ENCODE data around the gene CEL. TPM values are rescaled to one million over a fixed set of nuclear protein-coding genes. Genes with fewer than 3 reads are reported as not detected.
"Not testable (repeated sequence)": the region's sequence is repeated elsewhere in the genome, so short reads cannot be mapped to it uniquely, and the experiment has no call there.

The CEL gene
- total RNA-seq, 1 experiment from 2014 or later, result 2.8 TPM

- no TSS peak for BruUV-seq (replicated peaks)
- no peak for TF ChIP-seq EZH2 (IDR thresholded peaks at IDR 0.05; ENCODE audit: borderline replicate concordance, low read depth, low read length, poor library complexity, severe bottlenecking)
- H3K9me3 ChIP-seq (ENCODE audit: low read depth, low read length, poor library complexity, severe bottlenecking), result no peaks in the 10 kb centered on the region
- no peak for DNase-seq (ENCODE audit: low spot score)
- no peak overlapping the region for H3K27ac ChIP-seq (ENCODE audit: low read depth, low read length, poor library complexity, severe bottlenecking)
- H3K36me3 ChIP-seq (ENCODE audit: insufficient read depth, low read length, poor library complexity, severe bottlenecking), result peaks cover 3% of the 10 kb centered on the region
- H3K4me3 ChIP-seq (ENCODE audit: low read depth, low read length, poor library complexity, severe bottlenecking), result no peak overlapping the region
- ChIA-PET CTCF (no interaction called here), POLR2A (ENCODE audit: low non-redundant PET) (no interaction called here)
- intact Hi-C loops (cut with micrococcal nuclease; ENCODE audit: unreplicated experiment), result no loop called here
- H3K27me3 ChIP-seq (replicated peaks; ENCODE audit: insufficient read depth, low read depth, low read length, poor library complexity), result no peaks in the 10 kb centered on the region
- H3K4me1 ChIP-seq (ENCODE audit: insufficient read depth, low read length, poor library complexity, severe bottlenecking), result no peaks in the 10 kb centered on the region
These were observed 28.4 kb downstream of the CEL start for GRCh38 chr9:133090187-133090586.

GRCh38 chr9:133090752-133091385 lies 29.1 kb downstream of the CEL start:
- Histone ChIP-seq H3K9me3 (ENCODE audit: low read depth, low read length, poor library complexity, severe bottlenecking) (peaks cover 7% of the 10 kb centered on the region), H3K4me1 (ENCODE audit: insufficient read depth, low read length, poor library complexity, severe bottlenecking) (no peaks in the 10 kb centered on the region), H3K27ac (ENCODE audit: low read depth, low read length, poor library complexity, severe bottlenecking) (no peak overlapping the region), H3K36me3 (ENCODE audit: insufficient read depth, low read length, poor library complexity, severe bottlenecking) (peaks cover 3% of the 10 kb centered on the region), H3K4me3 (ENCODE audit: low read depth, low read length, poor library complexity, severe bottlenecking) (no peak overlapping the region), H3K27me3 (replicated peaks; ENCODE audit: insufficient read depth, low read depth, low read length, poor library complexity) (no peaks in the 10 kb centered on the region)
- no TSS peak for BruUV-seq (replicated peaks)
- ChIA-PET POLR2A (ENCODE audit: low non-redundant PET) (interaction anchor here (0.5 kb wide), 1 partner anchor 61 kb away, joined by 3 read pairs; no protein-coding TSS in a partner anchor), CTCF (no interaction called here)
- intact Hi-C loops (cut with micrococcal nuclease; ENCODE audit: unreplicated experiment), result no loop called here
- TF ChIP-seq EZH2 (IDR thresholded peaks at IDR 0.05; ENCODE audit: borderline replicate concordance, low read depth, low read length, poor library complexity, severe bottlenecking), result no peak
- no peak for TF ChIP-seq CTCF (conservative IDR thresholded peaks at IDR 0.05; ENCODE audit: low read depth, low read length)
- DNase-seq (ENCODE audit: low spot score), result no peak

GRCh38 chr9:133094351-133094750 lies 32.6 kb downstream of the CEL start:
- Histone ChIP-seq H3K36me3 (ENCODE audit: insufficient read depth, low read length, poor library complexity, severe bottlenecking) (peaks cover 33% of the 10 kb centered on the region), H3K9me3 (ENCODE audit: low read depth, low read length, poor library complexity, severe bottlenecking) (peaks cover 29% of the 10 kb centered on the region)
- CTCF ChIA-PET; H3K27ac ChIP-seq (ENCODE audit: low read depth, low read length, poor library complexity, severe bottlenecking); POLR2A ChIA-PET (ENCODE audit: low non-redundant PET); DNase-seq (ENCODE audit: low spot score); intact Hi-C loops (cut with micrococcal nuclease; ENCODE audit: unreplicated experiment); H3K4me3 ChIP-seq (ENCODE audit: low read depth, low read length, poor library complexity, severe bottlenecking); H3K27me3 ChIP-seq (replicated peaks; ENCODE audit: insufficient read depth, low read depth, low read length, poor library complexity); H3K4me1 ChIP-seq (ENCODE audit: insufficient read depth, low read length, poor library complexity, severe bottlenecking); BruUV-seq (replicated peaks): not testable (repeated sequence)

GRCh38 chr9:133094842-133095393 lies 33.1 kb downstream of the CEL start:
- CTCF ChIA-PET, result interaction anchor here (0.5 kb wide), 1 partner anchor 45 kb away, joined by 5 read pairs; no protein-coding TSS in a partner anchor
- intact Hi-C loops (cut with micrococcal nuclease; ENCODE audit: unreplicated experiment), result no loop called here
- no peak overlapping the region for H3K27ac ChIP-seq (ENCODE audit: low read depth, low read length, poor library complexity, severe bottlenecking)

More at GRCh38 chr9:133094842-133095393, 33.1 kb downstream of the CEL start:
- no peak for TF ChIP-seq EZH2 (IDR thresholded peaks at IDR 0.05; ENCODE audit: borderline replicate concordance, low read depth, low read length, poor library complexity, severe bottlenecking)
- TF ChIP-seq CTCF (conservative IDR thresholded peaks at IDR 0.05; ENCODE audit: low read depth, low read length), result no peak
- no TSS peak for BruUV-seq (replicated peaks)
- no peak overlapping the region for H3K4me3 ChIP-seq (ENCODE audit: low read depth, low read length, poor library complexity, severe bottlenecking)
- no peaks in the 10 kb centered on the region for H3K27me3 ChIP-seq (replicated peaks; ENCODE audit: insufficient read depth, low read depth, low read length, poor library complexity)
- DNase-seq (ENCODE audit: low spot score), result no peak
- H3K36me3 ChIP-seq (ENCODE audit: insufficient read depth, low read length, poor library complexity, severe bottlenecking), result peaks cover 39% of the 10 kb centered on the region
- POLR2A ChIA-PET (ENCODE audit: low non-redundant PET), result no interaction called here
- peaks cover 29% of the 10 kb centered on the region for H3K9me3 ChIP-seq (ENCODE audit: low read depth, low read length, poor library complexity, severe bottlenecking)
- H3K4me1 ChIP-seq (ENCODE audit: insufficient read depth, low read length, poor library complexity, severe bottlenecking), result no peaks in the 10 kb centered on the region

Data from A673 (cell line).